AG09309 (cell line): ENCODE data around the gene COL18A1.

Experiments used
- DNase-seq: peaks from one replicate; pipeline ENCODE4 v3.0.0-alpha.2; 2010; ENCODE audit warnings: low read depth
- H3K4me3 ChIP-seq: 2 replicates; pipeline ENCODE4 v1.5.1; 2011; ENCODE audit warnings: mild to moderate bottlenecking, low read depth, low read length, moderate library complexity; ENCODE audit not compliant: control insufficient read depth
- TF ChIP-seq, protein P1 (sequence below): IDR thresholded peaks from 2 replicates; pipeline ENCODE4 v1.5.1; 2011; ENCODE audit warnings: mild to moderate bottlenecking, low read depth, low read length, inconsistent platforms; ENCODE audit not compliant: insufficient read depth, control insufficient read depth; ENCODE audit errors: missing control alignments

The COL18A1 gene

DNA sequence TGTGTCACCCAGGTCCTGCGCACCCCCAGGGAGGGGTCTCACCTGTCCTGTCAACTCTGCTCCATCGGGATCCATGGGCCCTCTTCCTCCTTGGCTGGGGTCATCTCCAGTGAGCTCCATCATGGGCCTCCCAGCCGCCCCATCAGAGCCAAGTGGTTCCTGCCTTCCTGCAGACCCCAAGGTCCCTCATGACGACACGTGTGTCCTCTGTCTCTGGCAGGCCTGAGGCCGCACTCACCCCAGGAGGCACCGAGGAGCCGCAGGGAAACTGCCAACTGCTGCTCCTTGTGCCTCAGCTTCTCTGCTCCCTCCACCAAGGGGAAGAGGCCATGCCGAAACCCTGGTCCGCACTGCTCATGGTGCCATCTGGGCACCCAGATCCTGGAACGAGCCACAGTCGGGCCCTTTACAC lies 46.8 kb downstream of the COL18A1 start:
- TF ChIP-seq, protein P1, sequence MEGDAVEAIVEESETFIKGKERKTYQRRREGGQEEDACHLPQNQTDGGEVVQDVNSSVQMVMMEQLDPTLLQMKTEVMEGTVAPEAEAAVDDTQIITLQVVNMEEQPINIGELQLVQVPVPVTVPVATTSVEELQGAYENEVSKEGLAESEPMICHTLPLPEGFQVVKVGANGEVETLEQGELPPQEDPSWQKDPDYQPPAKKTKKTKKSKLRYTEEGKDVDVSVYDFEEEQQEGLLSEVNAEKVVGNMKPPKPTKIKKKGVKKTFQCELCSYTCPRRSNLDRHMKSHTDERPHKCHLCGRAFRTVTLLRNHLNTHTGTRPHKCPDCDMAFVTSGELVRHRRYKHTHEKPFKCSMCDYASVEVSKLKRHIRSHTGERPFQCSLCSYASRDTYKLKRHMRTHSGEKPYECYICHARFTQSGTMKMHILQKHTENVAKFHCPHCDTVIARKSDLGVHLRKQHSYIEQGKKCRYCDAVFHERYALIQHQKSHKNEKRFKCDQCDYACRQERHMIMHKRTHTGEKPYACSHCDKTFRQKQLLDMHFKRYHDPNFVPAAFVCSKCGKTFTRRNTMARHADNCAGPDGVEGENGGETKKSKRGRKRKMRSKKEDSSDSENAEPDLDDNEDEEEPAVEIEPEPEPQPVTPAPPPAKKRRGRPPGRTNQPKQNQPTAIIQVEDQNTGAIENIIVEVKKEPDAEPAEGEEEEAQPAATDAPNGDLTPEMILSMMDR, result no peak
- no peak overlapping the region for H3K4me3 ChIP-seq
- no peak for DNase-seq

- no peak for DNase-seq
- TF ChIP-seq, protein P1, result no peak
- H3K4me3 ChIP-seq, result no peak overlapping the region
Measured at GRCh38 chr21:45452696-45453307, 47.8 kb downstream of the COL18A1 start.

- no peak overlapping the region for H3K4me3 ChIP-seq
- no peak for DNase-seq
- TF ChIP-seq, protein P1, result no peak
Measured at GRCh38 chr21:45453308-45453950, 48.5 kb downstream of the COL18A1 start.

- H3K4me3 ChIP-seq, result no peak overlapping the region
- no peak for DNase-seq
- TF ChIP-seq, protein P1, result no peak
Measured at GRCh38 chr21:45454060-45454925, 49.3 kb downstream of the COL18A1 start.

DNA sequence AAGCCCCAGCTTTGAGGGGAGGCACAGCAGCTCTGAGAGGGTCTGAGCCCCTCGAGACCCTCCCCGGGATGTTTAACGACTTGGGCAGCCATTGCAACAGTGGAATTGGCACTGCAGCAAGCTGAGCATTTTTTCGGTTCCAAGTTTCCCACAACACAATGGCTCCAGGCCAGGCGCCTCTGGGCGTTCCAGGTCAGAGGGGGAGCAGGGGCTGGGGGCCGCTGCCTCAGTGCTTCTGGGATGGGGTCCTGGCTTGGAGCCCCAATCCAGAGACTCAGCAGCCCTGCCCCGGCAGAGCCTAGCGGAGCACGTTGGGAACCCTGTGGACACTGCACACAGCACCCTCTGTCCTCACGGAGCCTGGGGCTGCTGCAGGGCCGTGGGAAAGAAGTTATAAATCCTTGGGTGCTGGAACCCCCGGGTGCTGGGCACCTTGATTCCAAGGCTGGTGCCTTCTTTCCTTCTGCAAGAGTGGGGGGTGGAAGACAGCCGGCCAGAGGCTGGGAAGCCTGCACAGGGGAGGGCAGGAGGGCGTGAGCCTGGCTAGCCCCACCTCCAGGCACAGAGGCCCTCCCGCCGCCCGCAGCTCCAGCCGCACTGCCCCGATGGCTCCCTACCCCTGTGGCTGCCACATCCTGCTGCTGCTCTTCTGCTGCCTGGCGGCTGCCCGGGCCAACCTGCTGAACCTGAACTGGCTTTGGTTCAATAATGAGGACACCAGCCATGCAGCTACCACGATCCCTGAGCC lies 50.1 kb downstream of the COL18A1 start:
- H3K4me3 ChIP-seq, result peak overlapping the region; percentile 17
- no peak for DNase-seq
- TF ChIP-seq, protein P1, result no peak
